HEK293 (cell line): ENCODE results near the gene SLF2.

Experiments
- CTCF ChIP-seq: fragments of 450-650 bp; formaldehyde crosslinking; IDR thresholded peaks from 2 replicates; pipeline ENCODE4 v1.5.1; 2016; ENCODE audit warnings: missing biosample characterization, missing genetic modification characterization
- KLF16 ChIP-seq: fragments of 450-650 bp; formaldehyde crosslinking; IDR thresholded peaks from 2 replicates; pipeline ENCODE4 v1.5.1; 2017; ENCODE audit warnings: missing biosample characterization, missing genetic modification characterization
- PRDM1 ChIP-seq: fragments of 450-650 bp; formaldehyde crosslinking; IDR thresholded peaks from 2 replicates; pipeline ENCODE4; 2016; ENCODE audit warnings: missing biosample characterization, missing genetic modification characterization
- ZFHX2 ChIP-seq: fragments of 450-650 bp; formaldehyde crosslinking; conservative IDR thresholded peaks from 2 replicates; pipeline ENCODE4 v1.5.1; 2016; ENCODE audit warnings: missing biosample characterization, missing genetic modification characterization
- ZNF274 ChIP-seq, 2 experiments: fragments of 200-500 bp in 1 of 2; fragments of 450-650 bp in 1 of 2; sonication (Bioruptor generic) in 1 of 2; formaldehyde crosslinking in 1 of 2; IDR thresholded peaks; 2 replicates each; pipeline versions ENCODE4 v1.5.1 to v1.6.1; 2014 to 2016; ENCODE audit warnings: borderline replicate concordance in 1 of 2, inconsistent platforms in 1 of 2, low read length in 1 of 2, missing biosample characterization in 1 of 2, missing genetic modification characterization in 1 of 2
- ZNF324 ChIP-seq: fragments of 450-650 bp; formaldehyde crosslinking; IDR thresholded peaks from 2 replicates; pipeline ENCODE4 v1.5.1; 2016; ENCODE audit warnings: missing biosample characterization, missing genetic modification characterization
- ZNF426 ChIP-seq: fragments of 450-650 bp; formaldehyde crosslinking; IDR thresholded peaks from 2 replicates; pipeline ENCODE4 v1.5.1; 2017; ENCODE audit warnings: missing biosample characterization, missing genetic modification characterization, mild to moderate bottlenecking, inconsistent platforms, moderate library complexity

DNA sequence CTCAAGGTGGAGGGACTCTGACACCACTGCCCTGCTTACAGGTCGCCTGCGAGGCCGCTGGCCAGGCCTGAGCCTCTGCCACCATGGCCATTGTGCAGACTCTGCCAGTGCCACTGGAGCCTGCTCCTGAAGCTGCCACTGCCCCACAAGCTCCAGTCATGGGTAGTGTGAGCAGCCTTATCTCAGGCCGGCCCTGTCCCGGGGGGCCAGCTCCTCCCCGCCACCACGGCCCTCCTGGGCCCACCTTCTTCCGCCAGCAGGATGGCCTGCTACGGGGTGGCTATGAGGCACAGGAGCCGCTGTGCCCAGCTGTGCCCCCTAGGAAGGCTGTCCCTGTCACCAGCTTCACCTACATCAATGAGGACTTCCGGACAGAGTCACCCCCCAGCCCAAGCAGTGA lies 89.7 kb downstream of the SLF2 start:
- TF ChIP-seq ZNF274 (IDR thresholded peaks at IDR 0.05; ENCODE audit: low read length) (no peak), ZNF274 (tag by site-specific recombination; IDR thresholded peaks at IDR 0.05; ENCODE audit: borderline replicate concordance) (no peak), ZFHX2 (no peak), CTCF (no peak), KLF16 (tag by site-specific recombination) (no peak), PRDM1 (tag by site-specific recombination) (no peak), ZNF426 (tag by site-specific recombination) (no peak), ZNF324 (tag by site-specific recombination) (no peak)
